Measurements from ENCODE around the gene PDP2. TPM values are rescaled to one million over a fixed set of nuclear protein-coding genes. Genes with fewer than 3 reads are reported as not detected.

PDP2 gene
- total RNA-seq, 4 donors from 2014 or later, result 2.2 to 5.2 (median 4.1) TPM

GRCh38 chr16:66885491-66885890 lies 5.2 kb downstream of the PDP2 start:
- no peak overlapping the region for H3K4me3 ChIP-seq
- intact Hi-C loops (cut with DNase I; ENCODE audit: low total_unique reads), result no loop called here

GRCh38 chr16:66886321-66886720 lies 6.0 kb downstream of the PDP2 start:
- no peak for TF ChIP-seq CTCF (IDR thresholded peaks at IDR 0.05 in 4 of 5, conservative IDR thresholded peaks at IDR 0.05 in 1 of 5)
- TF ChIP-seq POLR2A (IDR thresholded peaks at IDR 0.05), result no peak
- Histone ChIP-seq H3K27me3 (no peaks in the 10 kb centered on the region), H3K4me3 (no peak overlapping the region), H3K27ac (no peak overlapping the region), H3K36me3 (peaks cover 0 to 15% of the 10 kb centered on the region in 2 donors), H3K4me1 (peaks cover 0 to 4% of the 10 kb centered on the region in 2 donors), H3K9me3 (no peaks in the 10 kb centered on the region)
- intact Hi-C loops (cut with DNase I; ENCODE audit: low total_unique reads) (no loop called here), in situ Hi-C loops (cut with MboI; ENCODE audit: low sequenced_read_pairs in 4 of 4) (no loop called here)
- no peak for ATAC-seq
- DNase-seq, result no peak

More at GRCh38 chr16:66885491-66885890, 5.2 kb downstream of the PDP2 start:
- no peak for ATAC-seq
- Histone ChIP-seq H3K27me3 (no peaks in the 10 kb centered on the region), H3K9me3 (no peaks in the 10 kb centered on the region), H3K36me3 (peaks cover 0 to 15% of the 10 kb centered on the region in 2 donors), H3K4me1 (peaks cover 6 to 9% of the 10 kb centered on the region in 2 donors), H3K27ac (no peak overlapping the region)
- no peak for TF ChIP-seq POLR2A (IDR thresholded peaks at IDR 0.05)
- TF ChIP-seq CTCF (IDR thresholded peaks at IDR 0.05 in 4 of 5, conservative IDR thresholded peaks at IDR 0.05 in 1 of 5), result no peak
- in situ Hi-C loops (cut with MboI; ENCODE audit: low sequenced_read_pairs in 4 of 4), result no loop called here
- no peak for DNase-seq

GRCh38 chr16:66886914-66887313 lies 6.6 kb downstream of the PDP2 start:
- H3K27ac ChIP-seq, result no peak overlapping the region
- no peak for ATAC-seq
- intact Hi-C loops (cut with DNase I; ENCODE audit: low total_unique reads), result no loop called here
- no peaks in the 10 kb centered on the region for H3K27me3 ChIP-seq
- no peak overlapping the region for H3K4me3 ChIP-seq
- H3K9me3 ChIP-seq, result no peaks in the 10 kb centered on the region
- H3K4me1 ChIP-seq, result no peaks in the 10 kb centered on the region
- in situ Hi-C loops (cut with MboI; ENCODE audit: low sequenced_read_pairs in 4 of 4), result no loop called here
- no peak for DNase-seq
- peaks cover 0 to 15% of the 10 kb centered on the region in 2 donors for H3K36me3 ChIP-seq
- TF ChIP-seq CTCF (IDR thresholded peaks at IDR 0.05 in 4 of 5, conservative IDR thresholded peaks at IDR 0.05 in 1 of 5) (no peak), POLR2A (IDR thresholded peaks at IDR 0.05) (no peak)

GRCh38 chr16:66888647-66889615 lies 8.6 kb downstream of the PDP2 start:
- no peak for DNase-seq
- in situ Hi-C loops (cut with MboI; ENCODE audit: low sequenced_read_pairs in 4 of 4), result no loop called here

More at GRCh38 chr16:66888647-66889615, 8.6 kb downstream of the PDP2 start:
- intact Hi-C loops (cut with DNase I; ENCODE audit: low total_unique reads), result no loop called here
- Histone ChIP-seq H3K27me3 (no peaks in the 10 kb centered on the region), H3K4me1 (no peaks in the 10 kb centered on the region), H3K27ac (no peak overlapping the region), H3K9me3 (no peaks in the 10 kb centered on the region), H3K36me3 (peaks cover 0 to 15% of the 10 kb centered on the region in 2 donors), H3K4me3 (no peak overlapping the region)
- no peak for TF ChIP-seq CTCF (IDR thresholded peaks at IDR 0.05 in 4 of 5, conservative IDR thresholded peaks at IDR 0.05 in 1 of 5)
- TF ChIP-seq POLR2A (IDR thresholded peaks at IDR 0.05), result no peak
- no peak for ATAC-seq
